Upper lobe of right lung (tissue), 1 donor: ENCODE data around the gene GNG4. TPM values are rescaled to one million over a fixed set of nuclear protein-coding genes. Genes with fewer than 3 reads are reported as not detected.

ENCODE experiments used
- ATAC-seq: fragments of 200-7000 bp; cut with Tn5 transposase; one replicate; pipeline ENCODE4 v1.9.1; 2020; ENCODE audit warnings: mild to moderate bottlenecking, moderate library complexity
- DNase-seq: peaks from one replicate; pipeline ENCODE4 v3.0.0-alpha.2; 2020
- H3K27ac ChIP-seq: fragments of 200-600 bp; one replicate; pipeline ENCODE4 v1.8.0; 2022
- H3K27me3 ChIP-seq: fragments of 200-600 bp; one replicate; pipeline ENCODE4 v1.8.0; 2022; ENCODE audit warnings: mild to moderate bottlenecking
- H3K36me3 ChIP-seq: fragments of 200-600 bp; one replicate; pipeline ENCODE4 v1.8.0; 2022
- H3K4me1 ChIP-seq: fragments of 200-600 bp; one replicate; pipeline ENCODE4 v1.8.0; 2022
- H3K4me3 ChIP-seq: fragments of 200-600 bp; one replicate; pipeline ENCODE4 v1.8.0; 2022; ENCODE audit warnings: mild to moderate bottlenecking
- H3K9me3 ChIP-seq: fragments of 200-600 bp; one replicate; pipeline ENCODE4 v1.8.0; 2022
- intact Hi-C: fragments of 100-400 bp; cut with DNase I; formaldehyde crosslinking; loops from one replicate; pipeline ENCODE4 v1.11.0; 2022
- total RNA-seq: library from RNA; stranded (reverse); fragmentation: NEBNext Ultra II Directional; extraction: Animal tissue kit (Norgen Biotek cat#: 25700); gene quantifications from one replicate; pipeline ENCODE4 v1.2.1, GENCODE V29; 2021
- TF ChIP-seq, protein P1 (sequence below): fragments of 200-600 bp; IDR thresholded peaks from one replicate; pipeline ENCODE4 v1.8.0; 2022; ENCODE audit warnings: antibody characterized with exemption
- donor health status: DM: no; HTN: yes; CAD: no; lungs with severe emphysema.

GNG4 gene
- total RNA-seq, 1 donor from 2014 or later = not detected

DNA sequence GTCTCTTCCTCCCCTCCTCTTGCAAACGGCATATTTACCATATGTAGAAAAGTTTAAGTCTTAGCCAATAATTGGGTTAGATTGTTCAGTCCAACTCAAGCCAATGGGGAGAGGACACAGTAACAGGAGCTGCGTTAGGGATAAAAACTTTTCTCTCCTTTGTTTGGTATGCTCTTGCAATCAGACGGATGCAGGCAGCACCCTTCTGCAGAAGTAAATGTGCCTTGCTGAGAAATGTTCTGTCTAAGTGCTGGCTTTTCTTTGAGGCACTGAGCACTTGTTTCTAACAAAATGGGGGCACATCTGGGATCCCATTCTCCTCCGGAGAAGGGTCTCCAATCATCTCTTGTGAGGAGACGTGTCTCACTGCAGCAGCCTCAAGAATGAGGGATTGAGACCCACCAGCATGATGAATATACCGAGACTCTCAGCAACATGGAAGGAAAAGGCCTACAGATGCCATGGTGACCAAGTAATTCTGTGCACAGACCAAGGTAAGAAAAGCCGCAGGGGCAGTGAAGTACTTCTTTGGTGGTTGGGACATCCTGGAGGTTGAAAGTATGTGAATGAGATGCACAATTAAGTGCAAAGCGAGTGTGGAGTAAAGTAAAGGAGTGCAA, 20.7 kb upstream of the GNG4 start:
- no peak overlapping the region for H3K4me3 ChIP-seq
- intact Hi-C loops = no loop called here
- no peaks in the 10 kb centered on the region for H3K27me3 ChIP-seq
- H3K27ac ChIP-seq = no peak overlapping the region
- H3K4me1 ChIP-seq = no peaks in the 10 kb centered on the region
- H3K36me3 ChIP-seq = peaks cover 27% of the 10 kb centered on the region
- TF ChIP-seq, protein P1, sequence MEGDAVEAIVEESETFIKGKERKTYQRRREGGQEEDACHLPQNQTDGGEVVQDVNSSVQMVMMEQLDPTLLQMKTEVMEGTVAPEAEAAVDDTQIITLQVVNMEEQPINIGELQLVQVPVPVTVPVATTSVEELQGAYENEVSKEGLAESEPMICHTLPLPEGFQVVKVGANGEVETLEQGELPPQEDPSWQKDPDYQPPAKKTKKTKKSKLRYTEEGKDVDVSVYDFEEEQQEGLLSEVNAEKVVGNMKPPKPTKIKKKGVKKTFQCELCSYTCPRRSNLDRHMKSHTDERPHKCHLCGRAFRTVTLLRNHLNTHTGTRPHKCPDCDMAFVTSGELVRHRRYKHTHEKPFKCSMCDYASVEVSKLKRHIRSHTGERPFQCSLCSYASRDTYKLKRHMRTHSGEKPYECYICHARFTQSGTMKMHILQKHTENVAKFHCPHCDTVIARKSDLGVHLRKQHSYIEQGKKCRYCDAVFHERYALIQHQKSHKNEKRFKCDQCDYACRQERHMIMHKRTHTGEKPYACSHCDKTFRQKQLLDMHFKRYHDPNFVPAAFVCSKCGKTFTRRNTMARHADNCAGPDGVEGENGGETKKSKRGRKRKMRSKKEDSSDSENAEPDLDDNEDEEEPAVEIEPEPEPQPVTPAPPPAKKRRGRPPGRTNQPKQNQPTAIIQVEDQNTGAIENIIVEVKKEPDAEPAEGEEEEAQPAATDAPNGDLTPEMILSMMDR = no peak
- ATAC-seq = no peak
- DNase-seq = no peak
- H3K9me3 ChIP-seq = peaks cover 20% of the 10 kb centered on the region

DNA sequence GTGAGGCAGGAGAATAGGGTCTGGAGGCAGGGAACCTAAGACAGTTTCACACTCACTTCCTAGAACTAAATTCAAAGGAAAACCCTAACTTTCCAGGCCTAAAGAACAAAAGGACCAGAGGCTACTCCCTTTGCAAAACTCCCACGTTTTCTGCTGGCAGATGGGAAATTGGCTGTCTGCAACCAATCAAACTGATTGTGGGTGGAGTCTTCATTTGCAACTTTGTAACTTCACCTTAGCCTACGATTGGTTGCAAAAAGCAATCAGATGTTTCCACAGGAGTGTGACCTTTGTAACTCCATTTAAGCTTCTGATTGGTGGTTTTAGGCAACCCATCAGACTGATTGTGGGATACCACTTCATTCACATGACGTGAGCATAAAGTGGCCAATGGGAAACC, 19.7 kb upstream of the GNG4 start:
- Histone ChIP-seq H3K4me1 (no peaks in the 10 kb centered on the region), H3K27me3 (no peaks in the 10 kb centered on the region), H3K4me3 (no peak overlapping the region), H3K9me3 (peaks cover 20% of the 10 kb centered on the region), H3K36me3 (peaks cover 25% of the 10 kb centered on the region), H3K27ac (no peak overlapping the region)
- DNase-seq (no peak), ATAC-seq (no peak)
- TF ChIP-seq, protein P1 = no peak
- intact Hi-C loops = no loop called here

DNA sequence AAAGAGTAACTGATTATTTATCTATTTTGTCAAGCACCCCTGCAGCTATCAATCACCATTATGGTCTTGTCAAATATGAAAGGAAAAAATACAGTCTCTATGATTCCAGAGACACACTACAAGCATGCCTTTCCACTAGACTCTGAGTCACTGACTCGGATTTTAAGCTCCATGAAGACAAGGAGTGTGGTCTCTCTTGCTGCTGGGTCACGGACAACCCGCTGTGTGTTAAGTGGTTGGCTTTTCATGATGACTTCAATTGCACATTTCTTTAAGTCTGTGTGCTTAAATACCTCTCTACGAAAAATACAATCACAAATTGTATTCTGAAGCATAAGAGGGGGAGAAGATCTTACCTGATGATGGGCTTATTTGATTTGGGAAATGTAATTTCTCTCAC, 14.0 kb upstream of the GNG4 start:
- Histone ChIP-seq H3K4me3 (no peak overlapping the region), H3K9me3 (no peaks in the 10 kb centered on the region), H3K36me3 (peaks cover 38% of the 10 kb centered on the region), H3K4me1 (no peaks in the 10 kb centered on the region), H3K27me3 (no peaks in the 10 kb centered on the region), H3K27ac (no peak overlapping the region)
- intact Hi-C loops = no loop called here
- ATAC-seq (no peak), DNase-seq (no peak)
- TF ChIP-seq, protein P1 = no peak

DNA sequence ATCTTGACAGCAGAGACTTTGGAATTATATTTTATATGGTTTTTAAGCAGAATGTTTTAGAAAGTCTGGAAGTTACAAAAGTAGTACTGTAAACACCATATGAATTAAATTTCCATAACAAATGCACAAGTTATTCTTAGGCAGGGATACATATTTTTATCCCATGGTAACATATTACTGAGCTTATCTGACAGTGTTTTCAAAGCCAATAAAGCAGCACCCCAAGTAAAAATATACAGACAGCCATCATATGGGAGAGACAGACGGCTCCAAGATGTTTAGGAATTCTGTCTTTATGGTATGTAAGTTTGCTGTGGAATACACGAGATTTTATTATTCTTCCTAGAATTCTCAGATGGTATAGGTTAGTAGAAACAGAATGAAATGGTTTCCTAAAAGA, 12.0 kb upstream of the GNG4 start:
- Histone ChIP-seq H3K36me3 (peaks cover 38% of the 10 kb centered on the region), H3K27ac (no peak overlapping the region), H3K4me1 (no peaks in the 10 kb centered on the region), H3K27me3 (no peaks in the 10 kb centered on the region), H3K4me3 (no peak overlapping the region), H3K9me3 (no peaks in the 10 kb centered on the region)
- DNase-seq (no peak), ATAC-seq (no peak)
- TF ChIP-seq, protein P1 = no peak
- intact Hi-C loops = no loop called here

DNA sequence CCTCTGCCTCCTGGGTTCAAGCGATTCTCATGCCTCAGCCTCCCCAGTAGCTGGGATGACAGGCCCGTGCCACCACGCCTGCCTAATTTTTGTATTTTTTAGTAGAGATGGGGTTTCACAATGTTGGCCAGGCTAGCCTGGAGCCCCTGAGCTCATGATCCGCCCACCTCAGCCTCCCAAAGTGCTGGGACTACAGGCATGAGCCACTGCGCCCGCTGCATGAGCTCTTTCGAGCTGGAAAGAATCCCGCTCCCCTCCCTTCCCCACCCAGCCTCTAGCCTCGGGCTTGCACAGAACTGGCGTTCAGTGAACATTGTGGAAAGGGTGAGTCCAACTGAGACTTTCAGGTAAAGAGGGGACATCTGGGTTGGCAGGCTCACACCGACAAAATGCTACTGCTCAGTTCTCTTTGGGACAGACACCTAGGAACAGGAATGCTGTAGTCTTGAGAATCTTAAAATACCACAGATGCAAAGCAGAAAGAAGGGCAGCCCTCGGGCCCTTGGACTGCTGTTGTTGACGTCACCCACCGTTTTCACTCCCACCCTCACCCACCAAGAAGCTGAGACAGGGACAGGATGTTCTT, 9.7 kb upstream of the GNG4 start:
- intact Hi-C loops = no loop called here
- ATAC-seq = no peak
- TF ChIP-seq, protein P1 = no peak

More for the DNA sequence above, 9.7 kb upstream of the GNG4 start:
- no peak overlapping the region for H3K27ac ChIP-seq
- H3K36me3 ChIP-seq = peaks cover 35% of the 10 kb centered on the region
- H3K27me3 ChIP-seq = peaks cover 11% of the 10 kb centered on the region
- H3K4me3 ChIP-seq = no peak overlapping the region
- no peaks in the 10 kb centered on the region for H3K4me1 ChIP-seq
- DNase-seq = no peak
- no peaks in the 10 kb centered on the region for H3K9me3 ChIP-seq
